ENCODE results near the gene RACGAP1.

The RACGAP1 gene

GRCh38 chr12:49939307-49939706 is 86.0 kb downstream of the RACGAP1 start:
- no peak for DNase-seq
